ENCODE measurements around the gene TMEM151A. TPM values are rescaled to one million over a fixed set of nuclear protein-coding genes. Genes with fewer than 3 reads are reported as not detected.

The TMEM151A gene
- total and polyA plus RNA-seq, 11 donors: 0.08 to 7.9 (median 0.12) TPM; not detected in 5

- Histone ChIP-seq H3K36me3 (peaks cover 4 to 39% (median 36%) of the 10 kb centered on the region in 9 donors), H3K27ac (peak within 1 kb of the TSS in 4 of 12 donors; percentile 13 to 80 (median 28)), H3K4me1 (peaks cover 0 to 21% (median 13%) of the 10 kb centered on the region in 12 donors), H3K4me3 (peak within 1 kb of the TSS in 9 of 12 donors; percentile 22 to 53 (median 41)), H3K9me3 (no peaks in the 10 kb centered on the region), H3K27me3 (no peaks in the 10 kb centered on the region)
- peak in 2 of 4 donors; percentile 7 to 27 for ATAC-seq
- 5 to 34% (median 7%) methylated on average over 10 to 84 of the region's 84 CpGs for WGBS, 4 donors
- intact Hi-C loops (cut with DNase I): no loop called here
- TF ChIP-seq POLR2A (IDR thresholded peaks at IDR 0.05): peak in 1 of 2 donors; percentile 19
- no peak for TF ChIP-seq CTCF (IDR thresholded peaks at IDR 0.05)
- DNase-seq: no peak
Measured at GRCh38 chr11:66277471-66278362, 14.0 kb upstream of the TMEM151A start, which contains the start of gene CNIH2. TSS of gene CNIH2 (plus strand) at chr11:66278175. CDS start at chr11:66278457, 282 bp downstream.

DNA sequence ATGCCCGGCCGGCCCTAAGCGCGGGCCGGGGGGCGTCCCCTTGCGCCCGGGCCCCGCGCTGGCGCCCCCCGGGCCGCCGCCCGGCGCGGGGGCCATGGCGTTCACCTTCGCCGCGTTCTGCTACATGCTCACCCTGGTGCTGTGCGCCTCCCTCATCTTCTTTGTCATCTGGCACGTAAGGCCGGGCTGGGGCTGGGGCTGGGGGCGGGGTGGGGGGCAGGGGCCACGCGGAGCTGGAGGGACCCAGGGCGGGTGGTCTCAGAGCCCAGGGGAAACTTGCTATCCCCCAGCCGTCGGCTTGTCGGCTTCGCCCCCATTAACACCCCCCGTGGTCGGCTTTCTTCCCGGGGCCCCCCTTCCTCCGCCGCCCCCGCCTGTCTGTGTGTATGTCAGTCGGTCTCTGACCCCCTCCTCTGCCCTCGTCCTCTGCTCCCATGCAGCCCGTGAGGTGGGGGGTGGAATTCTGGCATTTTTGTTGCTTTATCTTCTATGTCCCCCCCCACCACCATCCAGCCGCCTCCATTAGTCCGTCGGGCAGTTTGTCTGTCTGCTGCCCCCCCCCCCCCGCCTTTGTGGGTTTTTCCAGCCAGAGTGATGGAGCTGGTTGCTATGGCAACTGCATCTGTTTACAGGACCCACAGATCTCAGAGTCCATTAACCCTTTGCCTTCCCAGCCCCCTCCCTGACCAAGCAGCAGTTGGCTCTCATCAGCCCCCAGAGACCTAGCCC, 13.2 kb upstream of the TMEM151A start:
- intact Hi-C loops (cut with DNase I): no loop called here
- DNase-seq (no peak), ATAC-seq (no peak)
- H3K9me3 ChIP-seq: no peaks in the 10 kb centered on the region
- H3K27ac ChIP-seq: no peak overlapping the region
- H3K4me3 ChIP-seq: peak overlapping the region in 5 of 12 donors; percentile 15 to 53 (median 23)
- H3K27me3 ChIP-seq: no peaks in the 10 kb centered on the region
- peaks cover 0 to 26% (median 15%) of the 10 kb centered on the region in 12 donors for H3K4me1 ChIP-seq
- 1 to 12% (median 6%) methylated on average over 20 to 45 of the region's 45 CpGs for WGBS, 4 donors
- H3K36me3 ChIP-seq: peaks cover 0 to 31% (median 28%) of the 10 kb centered on the region in 9 donors
- no peak for TF ChIP-seq CTCF (IDR thresholded peaks at IDR 0.05)
- TF ChIP-seq POLR2A (IDR thresholded peaks at IDR 0.05): no peak

- Histone ChIP-seq H3K4me1 (peaks cover 0 to 26% (median 15%) of the 10 kb centered on the region in 12 donors), H3K4me3 (no peak overlapping the region), H3K9me3 (no peaks in the 10 kb centered on the region), H3K27me3 (no peaks in the 10 kb centered on the region), H3K27ac (no peak overlapping the region), H3K36me3 (peaks cover 0 to 27% (median 22%) of the 10 kb centered on the region in 9 donors)
- 66 to 72% (median 70%) methylated on average over 15 of the region's 15 CpGs for WGBS, 4 donors
- no peak for TF ChIP-seq CTCF (IDR thresholded peaks at IDR 0.05)
- no peak for TF ChIP-seq POLR2A (IDR thresholded peaks at IDR 0.05)
- DNase-seq (peak in 1 of 5 donors; percentile 37), ATAC-seq (no peak)
- intact Hi-C loops (cut with DNase I): no loop called here
Measured at GRCh38 chr11:66279092-66279734, 12.5 kb upstream of the TMEM151A start.
